Mesenchymal stem cell (in vitro differentiated cells and primary cell): ENCODE results near the gene RTEL1.

Source experiments
- DNase-seq: peaks from one replicate; pipeline ENCODE4 v3.0.0-alpha.2; 2013
- H2AFZ ChIP-seq: one replicate; pipeline ENCODE4 v1.6.1; 2013; ENCODE audit warnings: low read depth, mild to moderate bottlenecking, control low read depth, inconsistent platforms, low read length, moderate library complexity
- H2AK5ac ChIP-seq: 2 replicates; pipeline ENCODE4 v1.6.1; 2013; ENCODE audit warnings: low read length, moderate library complexity, mild to moderate bottlenecking, inconsistent platforms; ENCODE audit not compliant: severe bottlenecking
- H2BK120ac ChIP-seq: one replicate; pipeline ENCODE4 v1.6.1; 2013; ENCODE audit warnings: low read depth, mild to moderate bottlenecking, inconsistent platforms, low read length, moderate library complexity
- H2BK12ac ChIP-seq, 2 experiments: one replicate each; pipeline ENCODE4 v1.6.1; 2013; ENCODE audit warnings: inconsistent platforms in 2 of 2, low read length in 2 of 2, mild to moderate bottlenecking in 2 of 2, moderate library complexity in 2 of 2, control low read depth in 1 of 2
- H2BK15ac ChIP-seq: one replicate; pipeline ENCODE4 v1.6.1; 2013; ENCODE audit warnings: mild to moderate bottlenecking, low read depth, inconsistent platforms; ENCODE audit not compliant: poor library complexity, severe bottlenecking
- H2BK5ac ChIP-seq: 2 replicates; pipeline ENCODE4 v1.6.1; 2013; ENCODE audit warnings: low read depth, mild to moderate bottlenecking, low read length, control low read depth, inconsistent platforms; ENCODE audit not compliant: poor library complexity, severe bottlenecking
- H3K14ac ChIP-seq, 2 experiments: one replicate each; pipeline ENCODE4 v1.6.1; 2013; ENCODE audit warnings: inconsistent platforms in 2 of 2, low read length in 2 of 2, control low read depth in 1 of 2, mild to moderate bottlenecking in 1 of 2, moderate library complexity in 1 of 2
- H3K18ac ChIP-seq, 2 experiments: one replicate each; pipeline ENCODE4 v1.6.1; 2013; ENCODE audit warnings: inconsistent platforms in 2 of 2, low read length in 2 of 2, control low read depth in 1 of 2, low read depth in 1 of 2, mild to moderate bottlenecking in 1 of 2
- H3K23ac ChIP-seq, 2 experiments: one replicate each; pipeline ENCODE4 v1.6.1; 2013; ENCODE audit warnings: inconsistent platforms in 2 of 2, low read length in 2 of 2, mild to moderate bottlenecking in 2 of 2, moderate library complexity in 2 of 2, control low read depth in 1 of 2
- H3K27ac ChIP-seq: 2 replicates; pipeline ENCODE4 v1.5.1; 2013; ENCODE audit warnings: mild to moderate bottlenecking, moderate library complexity, low read length, control low read depth, inconsistent platforms; ENCODE audit not compliant: poor library complexity, severe bottlenecking
- H3K27me3 ChIP-seq, 2 experiments: 2 replicates each; pipeline versions ENCODE4 v1.6.1 to v1.7.0; 2013; ENCODE audit warnings: low read length in 2 of 2, mild to moderate bottlenecking in 2 of 2, moderate library complexity in 2 of 2, control low read depth in 1 of 2, inconsistent platforms in 1 of 2; ENCODE audit not compliant: control insufficient read depth in 1 of 2, insufficient read depth in 1 of 2
- H3K36me3 ChIP-seq, 2 experiments: 2 replicates each; pipeline versions ENCODE4 v1.6.1 to v1.7.0; 2013; ENCODE audit warnings: low read length in 2 of 2, control low read depth in 1 of 2, inconsistent platforms in 1 of 2, low read depth in 1 of 2, mild to moderate bottlenecking in 1 of 2; ENCODE audit not compliant: insufficient read depth in 2 of 2, control insufficient read depth in 1 of 2
- H3K4ac ChIP-seq, 2 experiments: one replicate each; pipeline ENCODE4 v1.6.1; 2013; ENCODE audit warnings: inconsistent platforms in 2 of 2, low read length in 2 of 2, mild to moderate bottlenecking in 2 of 2, moderate library complexity in 2 of 2, control low read depth in 1 of 2, low read depth in 1 of 2
- H3K4me1 ChIP-seq: 2 replicates; pipeline ENCODE4 v1.6.1; 2013; ENCODE audit warnings: low read depth, low read length, control low read depth; ENCODE audit not compliant: control insufficient read depth, insufficient read depth
- H3K4me2 ChIP-seq: 2 replicates; pipeline ENCODE4 v1.6.1; 2013; ENCODE audit warnings: low read length, mild to moderate bottlenecking, inconsistent platforms; ENCODE audit not compliant: poor library complexity, severe bottlenecking
- H3K4me3 ChIP-seq, 2 experiments: 2 replicates each; pipeline versions ENCODE4 v1.5.1 to v1.7.0; 2013; ENCODE audit warnings: low read length in 2 of 2, mild to moderate bottlenecking in 2 of 2, control low read depth in 1 of 2, low read depth in 1 of 2; ENCODE audit not compliant: insufficient read depth in 1 of 2
- H3K79me1 ChIP-seq: replicated peaks from 2 replicates; pipeline ENCODE4 v1.6.1; 2013; ENCODE audit warnings: mild to moderate bottlenecking, control low read depth, low read length, inconsistent platforms; ENCODE audit not compliant: poor library complexity, severe bottlenecking
- H3K9ac ChIP-seq: 2 replicates; pipeline ENCODE4 v1.7.0; 2013; ENCODE audit warnings: mild to moderate bottlenecking, low read length, moderate library complexity
- H3K9me3 ChIP-seq: 2 replicates; pipeline ENCODE4 v1.7.0; 2013; ENCODE audit warnings: mild to moderate bottlenecking, low read length; ENCODE audit not compliant: control insufficient read depth
- H4K8ac ChIP-seq: one replicate; pipeline ENCODE4 v1.6.1; 2013; ENCODE audit warnings: inconsistent platforms, mild to moderate bottlenecking, low read length, moderate library complexity
- H4K91ac ChIP-seq: one replicate; pipeline ENCODE4 v1.6.1; 2013; ENCODE audit warnings: mild to moderate bottlenecking, low read length, inconsistent platforms
- WGBS: methylation state at CpG from one replicate; pipeline ENCODE4 v1.1.7; 2013; ENCODE audit warnings: mixed read lengths; 5-methylcytosine and 5-hydroxymethylcytosine counted together

The RTEL1 gene

GRCh38 chr20:63622096-63622495, 36.0 kb upstream of the RTEL1 start:
- H3K27me3 ChIP-seq, result no peaks in the 10 kb centered on the region
- DNase-seq, result no peak
- H3K18ac ChIP-seq, result no peak overlapping the region
- no peak overlapping the region for H4K8ac ChIP-seq
- no peak overlapping the region for H3K27ac ChIP-seq
- H3K36me3 ChIP-seq, result peaks cover 19 to 28% of the 10 kb centered on the region in 2 experiments
- no peak overlapping the region for H3K14ac ChIP-seq
- peaks cover 20% of the 10 kb centered on the region for H3K4me1 ChIP-seq
- H3K9me3 ChIP-seq, result no peaks in the 10 kb centered on the region
- H2BK5ac ChIP-seq, result no peak overlapping the region
- H3K23ac ChIP-seq, result no peak overlapping the region
- no peak overlapping the region for H3K4me2 ChIP-seq
- H4K91ac ChIP-seq, result no peak overlapping the region
- H2BK12ac ChIP-seq, result no peak overlapping the region
- WGBS, result 98% methylated on average over 4 of the region's 4 CpGs
- H2BK15ac ChIP-seq, result no peak overlapping the region
- no peak overlapping the region for H3K9ac ChIP-seq
- H2AK5ac ChIP-seq, result no peak overlapping the region
- no peak overlapping the region for H2AFZ ChIP-seq
- no peak overlapping the region for H3K4me3 ChIP-seq
- H3K79me1 ChIP-seq, result peaks cover 39% of the 10 kb centered on the region
- no peak overlapping the region for H2BK120ac ChIP-seq
- H3K4ac ChIP-seq, result no peak overlapping the region

- Histone ChIP-seq H3K18ac (no peak overlapping the region), H4K8ac (no peak overlapping the region), H3K4me2 (no peak overlapping the region), H3K9me3 (no peaks in the 10 kb centered on the region), H3K27me3 (no peaks in the 10 kb centered on the region), H3K79me1 (peaks cover 34% of the 10 kb centered on the region), H2BK15ac (peak overlapping the region; percentile 12), H3K27ac (no peak overlapping the region), H2BK5ac (no peak overlapping the region), H2AFZ (no peak overlapping the region), H3K23ac (no peak overlapping the region), H3K36me3 (peaks cover 14 to 21% of the 10 kb centered on the region in 2 experiments), H4K91ac (no peak overlapping the region), H3K4me3 (no peak overlapping the region), H2BK12ac (no peak overlapping the region), H2BK120ac (no peak overlapping the region), H2AK5ac (no peak overlapping the region), H3K14ac (no peak overlapping the region), H3K4me1 (peaks cover 20% of the 10 kb centered on the region), H3K4ac (no peak overlapping the region), H3K9ac (no peak overlapping the region)
- WGBS, result 91% methylated on average over 11 of the region's 14 CpGs
- DNase-seq, result no peak
These were observed 35.4 kb upstream of the RTEL1 start for GRCh38 chr20:63622732-63623131.

GRCh38 chr20:63624486-63624885, 33.6 kb upstream of the RTEL1 start:
- Histone ChIP-seq H4K8ac (peak overlapping the region; percentile 4), H2AFZ (no peak overlapping the region), H3K27ac (no peak overlapping the region), H3K14ac (no peak overlapping the region), H3K23ac (no peak overlapping the region), H3K4me1 (peaks cover 26% of the 10 kb centered on the region), H3K9ac (no peak overlapping the region), H3K36me3 (peaks cover 0 to 4% of the 10 kb centered on the region in 2 experiments), H3K4me3 (no peak overlapping the region), H3K4ac (no peak overlapping the region), H2BK5ac (no peak overlapping the region), H3K18ac (no peak overlapping the region), H3K79me1 (peaks cover 26% of the 10 kb centered on the region), H4K91ac (no peak overlapping the region), H3K27me3 (no peaks in the 10 kb centered on the region), H2BK120ac (no peak overlapping the region), H3K4me2 (no peak overlapping the region), H3K9me3 (no peaks in the 10 kb centered on the region), H2BK12ac (no peak overlapping the region), H2AK5ac (no peak overlapping the region), H2BK15ac (no peak overlapping the region)
- peak; percentile 70 for DNase-seq
- 85% methylated on average over 15 of the region's 15 CpGs for WGBS

GRCh38 chr20:63625771-63626423, 32.2 kb upstream of the RTEL1 start:
- Histone ChIP-seq H3K27me3 (no peaks in the 10 kb centered on the region), H2BK15ac (peak overlapping the region; percentile 92), H2BK5ac (peak overlapping the region; percentile 67), H3K27ac (peak overlapping the region; percentile 7), H3K4me1 (peaks cover 23% of the 10 kb centered on the region), H2AK5ac (no peak overlapping the region), H4K91ac (peak overlapping the region; percentile 99), H3K36me3 (peaks cover 0 to 3% of the 10 kb centered on the region in 2 experiments), H2BK12ac (peak overlapping the region in 1 of 2 experiments; percentile 0), H3K14ac (peak overlapping the region; percentile 62 to 100), H3K18ac (peak overlapping the region; percentile 99), H4K8ac (peak overlapping the region; percentile 99), H2BK120ac (peak overlapping the region; percentile 99), H3K4me2 (peak overlapping the region; percentile 34), H3K9me3 (no peaks in the 10 kb centered on the region), H3K4ac (peak overlapping the region; percentile 95 to 100), H3K79me1 (peaks cover 17% of the 10 kb centered on the region), H2AFZ (peak overlapping the region; percentile 18), H3K23ac (peak overlapping the region in 1 of 2 experiments; percentile 94), H3K4me3 (peak overlapping the region; percentile 82 to 94), H3K9ac (peak overlapping the region; percentile 94)
- peak; percentile 47 for DNase-seq
- WGBS, result 34% methylated on average over 16 of the region's 36 CpGs
